NCI-H345 treated with DMSO at 0.1 percent for 48 hours (cell line): ENCODE measurements around the gene KCTD10.
"Not testable (repeated sequence)": the region's sequence is repeated elsewhere in the genome, so short reads cannot be mapped to it uniquely, and the experiment has no call there.

Source experiments
- DNase-seq: peaks from one replicate; lab custom pipeline; 2025; ENCODE audit not compliant: unreplicated experiment; lab: John Stamatoyannopoulos, UW

KCTD10 gene

DNA sequence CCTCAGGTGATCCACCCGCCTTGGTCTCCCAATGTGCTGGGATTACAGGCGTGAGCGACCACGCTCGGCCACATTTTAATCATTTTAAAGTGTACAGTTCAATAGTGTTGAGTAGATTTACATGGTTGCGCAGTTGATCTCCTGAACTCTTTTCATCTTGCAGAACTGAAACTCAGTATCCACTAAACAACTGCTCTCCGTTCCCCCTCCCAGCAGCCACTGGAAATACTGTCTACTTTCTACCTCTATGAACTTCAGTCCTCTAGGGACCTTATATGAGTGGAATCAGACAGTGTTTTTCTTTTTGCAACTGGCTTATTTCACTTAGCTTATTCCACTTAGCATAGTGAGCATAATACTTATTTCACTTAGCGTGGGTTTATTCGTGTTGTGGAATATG, 53.7 kb downstream of the KCTD10 start:
- DNase-seq = no peak

DNA sequence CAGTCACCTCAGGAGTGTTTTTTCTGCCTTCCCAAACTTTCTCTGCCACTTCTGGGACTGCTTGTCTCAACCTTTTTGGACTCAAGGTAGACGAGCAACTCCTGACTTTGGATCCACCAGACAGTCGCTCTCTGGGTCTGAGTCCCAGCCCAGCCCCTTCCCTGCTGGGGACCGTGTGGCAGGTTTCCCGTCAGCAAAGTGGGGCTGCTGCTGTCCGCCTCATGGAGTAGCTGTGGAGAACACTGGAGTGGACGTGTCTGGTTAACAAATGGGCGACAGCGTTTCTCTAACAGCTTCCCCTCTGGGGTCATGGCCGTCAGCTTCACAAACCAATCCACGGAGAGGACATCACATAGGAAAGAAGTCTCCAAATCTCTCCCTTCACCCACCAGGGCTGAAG, 54.8 kb downstream of the KCTD10 start:
- DNase-seq = no peak

DNA sequence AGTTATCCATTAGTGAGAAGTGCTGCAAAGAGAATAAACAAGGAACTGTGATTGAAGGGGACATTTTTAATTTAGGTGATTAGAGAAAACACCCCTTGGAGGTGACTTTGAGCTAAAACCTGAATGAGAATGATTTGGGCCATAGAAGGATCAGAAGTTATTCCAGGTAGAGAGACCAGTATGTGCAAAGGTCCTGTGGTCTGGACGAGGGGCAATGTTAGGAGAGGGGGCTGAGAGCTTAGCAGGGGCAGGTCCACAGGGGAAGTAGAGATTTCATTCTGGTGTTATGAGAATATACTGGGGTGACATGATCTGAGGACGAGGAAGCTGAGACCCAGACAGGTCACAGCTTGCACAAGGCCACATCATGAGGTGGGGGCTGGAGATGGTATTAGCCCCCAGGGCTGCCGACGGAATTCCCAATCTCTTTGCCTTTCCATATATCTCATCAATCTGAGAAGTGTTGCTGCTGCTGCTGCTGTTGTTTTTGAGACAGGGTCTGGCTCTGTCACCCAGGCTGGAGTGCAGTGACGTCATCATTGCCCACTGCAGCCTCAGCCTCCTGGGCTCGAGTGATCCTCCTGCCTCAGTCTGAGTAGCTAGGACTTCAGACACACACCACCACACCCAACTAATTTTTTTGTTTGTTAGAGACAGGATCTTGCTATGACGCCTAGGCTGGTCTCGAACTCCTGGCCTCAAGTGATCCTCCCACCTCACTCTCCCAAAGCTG, 55.6 kb downstream of the KCTD10 start:
- no peak for DNase-seq

DNA sequence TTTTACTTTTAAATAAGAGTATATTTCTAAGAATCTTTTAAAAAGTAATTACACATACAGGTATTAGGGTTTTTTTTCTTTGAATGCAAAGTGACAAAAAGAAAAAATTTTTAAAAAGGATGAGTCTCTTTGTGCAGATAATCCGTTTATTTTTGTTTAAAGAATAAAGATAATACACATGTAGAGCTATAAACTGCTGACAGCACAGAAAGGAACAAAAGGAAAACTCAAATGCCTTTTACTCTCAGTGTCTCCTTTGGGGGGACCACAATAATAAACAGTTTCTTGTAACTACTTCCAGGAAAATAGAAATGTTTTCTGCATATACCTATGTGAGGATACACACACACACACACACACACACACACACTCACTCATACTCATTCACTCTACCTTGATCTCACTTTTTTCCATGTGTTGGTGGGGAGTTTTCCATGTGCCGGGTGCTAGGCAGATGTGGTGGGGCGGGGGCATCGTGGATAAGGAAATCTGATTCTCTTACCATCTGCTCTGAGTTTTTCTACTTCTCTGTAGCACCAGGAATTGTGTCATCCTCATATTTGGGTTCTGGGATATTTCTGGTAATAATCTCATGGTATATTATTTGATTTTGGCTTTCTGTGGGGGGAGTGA, 58.1 kb downstream of the KCTD10 start:
- no peak for DNase-seq

DNA sequence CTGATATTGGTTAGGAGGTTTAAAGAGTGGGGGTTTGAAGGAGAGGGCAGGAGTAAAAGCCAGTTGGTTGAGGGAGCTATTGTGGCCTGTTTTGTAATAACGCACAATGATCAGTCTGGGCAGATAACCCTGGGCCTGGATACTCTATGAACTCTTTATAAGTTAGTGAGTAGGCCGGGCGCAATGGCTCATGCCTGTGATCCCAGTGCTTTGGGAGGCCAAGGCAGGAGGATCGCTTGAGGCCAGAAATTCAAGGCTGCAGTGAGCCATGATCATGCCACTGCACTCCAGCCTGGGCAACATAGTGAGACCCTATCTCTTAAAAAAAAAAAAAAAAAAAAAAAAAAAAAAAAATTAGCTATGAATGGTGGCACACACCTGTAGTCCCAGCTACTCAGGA, 71.0 kb downstream of the KCTD10 start:
- not testable (repeated sequence) for DNase-seq

DNA sequence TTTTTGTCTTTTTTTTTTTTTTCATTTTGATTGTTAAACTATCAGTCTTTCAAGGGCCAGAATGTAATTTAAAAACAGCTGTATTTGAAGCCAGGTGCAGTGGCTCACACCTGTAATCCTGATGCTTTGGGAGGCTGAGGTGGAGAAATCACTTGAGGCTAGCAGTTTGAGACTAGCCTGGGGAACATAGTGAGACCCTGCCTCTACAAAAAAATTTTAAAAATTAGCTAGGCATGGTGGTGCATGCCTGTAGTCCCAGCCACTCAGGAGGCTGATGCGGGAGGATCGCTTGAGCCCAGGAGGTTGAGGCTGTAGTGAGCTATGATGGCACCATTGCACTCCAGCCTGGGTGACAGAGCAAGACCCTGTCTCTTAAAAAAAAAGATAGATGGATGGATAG, 72.3 kb downstream of the KCTD10 start:
- not testable (repeated sequence) for DNase-seq
